H9 (cell line): Measurements from ENCODE around the gene CDC42EP1. TPM values are rescaled to one million over a fixed set of nuclear protein-coding genes. Genes with fewer than 3 reads are reported as not detected.

Experiments used
- DNase-seq: peaks from one replicate; pipeline ENCODE4 v3.0.0-alpha.2; 2017
- H2AFZ ChIP-seq: one replicate; pipeline ENCODE4 v1.6.1; 2013; ENCODE audit warnings: mild to moderate bottlenecking, low read length, control low read depth, moderate library complexity
- H2AK5ac ChIP-seq: 2 replicates; pipeline ENCODE4 v1.6.1; 2013; ENCODE audit warnings: low read length, control low read depth, mixed read lengths; ENCODE audit not compliant: insufficient read length
- H2BK120ac ChIP-seq: one replicate; pipeline ENCODE4 v1.6.1; 2013; ENCODE audit warnings: low read depth, mild to moderate bottlenecking, low read length, control low read depth, inconsistent platforms; ENCODE audit not compliant: poor library complexity, severe bottlenecking
- H2BK12ac ChIP-seq: 2 replicates; pipeline ENCODE4 v1.6.1; 2013; ENCODE audit warnings: low read length, control low read depth, mixed read lengths, low read depth; ENCODE audit not compliant: insufficient read length
- H2BK15ac ChIP-seq: 2 replicates; pipeline ENCODE4 v1.6.1; 2013; ENCODE audit warnings: low read depth, low read length, control low read depth
- H2BK20ac ChIP-seq: one replicate; pipeline ENCODE4 v1.6.1; 2013; ENCODE audit warnings: low read depth, mild to moderate bottlenecking, low read length, control low read depth, inconsistent platforms; ENCODE audit not compliant: poor library complexity, severe bottlenecking
- H2BK5ac ChIP-seq: 2 replicates; pipeline ENCODE4 v1.6.1; 2013; ENCODE audit warnings: low read length, control low read depth, mixed read lengths; ENCODE audit not compliant: insufficient read length
- H3K14ac ChIP-seq: 2 replicates; pipeline ENCODE4 v1.6.1; 2013; ENCODE audit warnings: low read length, control low read depth; ENCODE audit not compliant: insufficient read depth
- H3K18ac ChIP-seq: 2 replicates; pipeline ENCODE4 v1.6.1; 2013; ENCODE audit warnings: low read depth, mild to moderate bottlenecking, mixed read lengths, low read length, control low read depth; ENCODE audit not compliant: insufficient read length
- H3K23ac ChIP-seq: 2 replicates; pipeline ENCODE4 v1.6.1; 2013; ENCODE audit warnings: low read length, control low read depth, mixed read lengths, low read depth; ENCODE audit not compliant: insufficient read length
- H3K23me2 ChIP-seq: 2 replicates; pipeline ENCODE4 v1.6.1; 2013; ENCODE audit warnings: low read depth, mild to moderate bottlenecking, mixed read lengths, low read length, control low read depth; ENCODE audit not compliant: insufficient read length, poor library complexity, severe bottlenecking
- H3K27ac ChIP-seq: 2 replicates; pipeline ENCODE4 v1.5.1; 2013; ENCODE audit warnings: low read length, control low read depth, mixed read lengths, low read depth; ENCODE audit not compliant: insufficient read length
- H3K27me3 ChIP-seq: 2 replicates; pipeline ENCODE4 v1.6.1; 2013; ENCODE audit warnings: low read length, control low read depth, inconsistent platforms; ENCODE audit not compliant: insufficient read depth
- H3K4ac ChIP-seq: 2 replicates; pipeline ENCODE4 v1.6.1; 2013; ENCODE audit warnings: low read depth, mild to moderate bottlenecking, control low read depth, inconsistent platforms, low read length, moderate library complexity
- H3K4me1 ChIP-seq: 2 replicates; pipeline ENCODE4 v1.6.1; 2013; ENCODE audit warnings: low read length, control low read depth, inconsistent platforms; ENCODE audit not compliant: insufficient read depth
- H3K4me2 ChIP-seq: 2 replicates; pipeline ENCODE4 v1.6.1; 2013; ENCODE audit warnings: low read length, control low read depth, mixed read lengths; ENCODE audit not compliant: insufficient read length, insufficient read depth
- H3K56ac ChIP-seq: 2 replicates; pipeline ENCODE4 v1.6.1; 2013; ENCODE audit warnings: low read depth, mild to moderate bottlenecking, mixed read lengths, low read length, control low read depth; ENCODE audit not compliant: insufficient read length
- H3K79me1 ChIP-seq: 2 replicates; pipeline ENCODE4 v1.6.1; 2013; ENCODE audit warnings: low read depth, mild to moderate bottlenecking, moderate library complexity, low read length, control low read depth, inconsistent platforms; ENCODE audit not compliant: insufficient read depth, poor library complexity, severe bottlenecking
- H3K79me2 ChIP-seq: 2 replicates; pipeline ENCODE4 v1.6.1; 2013; ENCODE audit warnings: low read length, control low read depth, inconsistent platforms; ENCODE audit not compliant: insufficient read depth
- H3K9ac ChIP-seq: 2 replicates; pipeline ENCODE4 v1.6.1; 2013; ENCODE audit warnings: low read length, control low read depth, mixed read lengths; ENCODE audit not compliant: insufficient read length; ENCODE audit errors: extremely low read depth
- H3K9me3 ChIP-seq: one replicate; pipeline ENCODE4 v1.6.1; 2013; ENCODE audit warnings: low read depth, low read length, inconsistent platforms; ENCODE audit not compliant: control insufficient read depth
- H3T11ph ChIP-seq: one replicate; pipeline ENCODE4 v1.6.1; 2013; ENCODE audit warnings: mild to moderate bottlenecking, low read length, control low read depth, inconsistent platforms
- H4K20me1 ChIP-seq: one replicate; pipeline ENCODE4 v1.6.1; 2013; ENCODE audit not compliant: control insufficient read depth, insufficient read length, insufficient read depth
- H4K5ac ChIP-seq: 2 replicates; pipeline ENCODE4 v1.6.1; 2013; ENCODE audit warnings: low read depth, mild to moderate bottlenecking, mixed read lengths, low read length, control low read depth; ENCODE audit not compliant: insufficient read length
- H4K8ac ChIP-seq: replicated peaks from 2 replicates; pipeline ENCODE4 v1.6.1; 2013; ENCODE audit warnings: low read length, control low read depth, mixed read lengths, low read depth; ENCODE audit not compliant: insufficient read length
- H4K91ac ChIP-seq: 2 replicates; pipeline ENCODE4 v1.6.1; 2013; ENCODE audit warnings: low read depth, mild to moderate bottlenecking, moderate library complexity, mixed read lengths, low read length, control low read depth; ENCODE audit not compliant: insufficient read length
- H3K27ac Mint-ChIP-seq, 3 experiments: 2 replicates in 2 of 3; 3 replicates in 1 of 3; pipeline ENCODE4 v1.8.0; 2020 to 2021; ENCODE audit warnings: mixed read lengths in 3 of 3, mild to moderate bottlenecking in 1 of 3, moderate library complexity in 1 of 3
- H3K27me3 Mint-ChIP-seq: 2 replicates; pipeline ENCODE4 v1.8.0; 2021; ENCODE audit warnings: low read depth, mild to moderate bottlenecking, moderate library complexity, mixed read lengths
- H3K36me3 Mint-ChIP-seq, 3 experiments: 2 replicates in 2 of 3; 3 replicates in 1 of 3; pipeline ENCODE4 v1.8.0; 2020 to 2021; ENCODE audit warnings: low read depth in 3 of 3, mixed read lengths in 3 of 3; ENCODE audit not compliant: insufficient read depth in 1 of 3
- H3K4me1 Mint-ChIP-seq, 2 experiments: 2 replicates each; pipeline ENCODE4 v1.8.0; 2020; ENCODE audit warnings: mixed read lengths in 2 of 2
- H3K4me3 Mint-ChIP-seq, 2 experiments: 2 replicates in 1 of 2; 3 replicates in 1 of 2; pipeline ENCODE4 v1.8.0; 2020 to 2021; ENCODE audit warnings: mild to moderate bottlenecking in 2 of 2, mixed read lengths in 2 of 2, moderate library complexity in 1 of 2
- H3K9me3 Mint-ChIP-seq, 2 experiments: 2 replicates in 1 of 2; 3 replicates in 1 of 2; pipeline ENCODE4 v1.8.0; 2020; ENCODE audit warnings: mild to moderate bottlenecking in 2 of 2, mixed read lengths in 2 of 2, moderate library complexity in 1 of 2
- WGBS: extraction: QIAGEN DNeasy Blood & Tissue Kit; methylation state at CpG from one replicate; pipeline ENCODE4 v1.1.7; 2013; ENCODE audit warnings: missing lambda C conversion rate, low lambda C conversion rate, mixed read lengths; ENCODE audit not compliant: insufficient read length; ENCODE audit errors: extremely low coverage; 5-methylcytosine and 5-hydroxymethylcytosine counted together
- total RNA-seq: library from RNA; stranded (reverse); gene quantifications from 2 replicates; pipeline ENCODE4 v1.2.1, GENCODE V29; 2021
- TF ChIP-seq, protein P1 (sequence below): fragments of 200-600 bp; sonication (generic); conservative IDR thresholded peaks from 3 replicates; pipeline ENCODE4 v1.8.0; 2021; ENCODE audit warnings: antibody characterized with exemption, mild to moderate bottlenecking

Gene CDC42EP1
- total RNA-seq, 1 experiment from 2014 or later = 23.0 TPM

DNA sequence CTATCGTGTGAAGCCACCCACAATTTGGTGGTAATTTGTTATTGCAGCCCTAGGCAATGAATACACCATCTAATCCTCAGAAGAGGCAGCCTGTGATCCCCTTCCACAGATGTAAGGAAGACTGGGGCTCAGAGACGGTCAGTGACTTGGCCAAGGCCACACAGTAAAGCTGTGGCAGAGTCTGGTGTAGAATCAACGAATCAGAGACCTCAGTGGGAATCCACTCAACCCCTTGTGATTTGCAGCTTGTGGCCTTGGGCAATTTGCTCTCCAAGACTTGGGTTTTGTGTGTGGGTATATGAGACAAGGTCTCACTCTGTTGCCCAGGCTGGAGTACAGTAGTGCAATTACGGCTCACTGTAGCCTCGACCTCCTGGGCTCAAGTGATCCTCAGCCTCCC, 17.7 kb downstream of the CDC42EP1 start:
- no peak overlapping the region for H2BK120ac ChIP-seq
- H2AFZ ChIP-seq = no peak overlapping the region
- H3K9me3 Mint-ChIP-seq = no peaks in the 10 kb centered on the region

More for the DNA sequence above, 17.7 kb downstream of the CDC42EP1 start:
- Histone ChIP-seq H2BK5ac (no peak overlapping the region), H4K8ac (no peak overlapping the region), H2BK20ac (no peak overlapping the region), H3K14ac (no peak overlapping the region), H4K91ac (no peak overlapping the region), H2AK5ac (no peak overlapping the region), H3K79me1 (no peaks in the 10 kb centered on the region), H3K79me2 (no peaks in the 10 kb centered on the region), H3K23me2 (no peaks in the 10 kb centered on the region), H2BK15ac (no peak overlapping the region), H3K18ac (no peak overlapping the region), H3K4me1 (no peaks in the 10 kb centered on the region), H3K27ac (no peak overlapping the region), H4K5ac (no peak overlapping the region), H2BK12ac (no peak overlapping the region), H3K9ac (no peak overlapping the region), H4K20me1 (no peaks in the 10 kb centered on the region), H3K4me2 (no peak overlapping the region), H3K56ac (no peak overlapping the region), H3K9me3 (no peaks in the 10 kb centered on the region), H3K23ac (no peak overlapping the region), H3T11ph (no peak overlapping the region), H3K4ac (no peak overlapping the region), H3K27me3 (no peaks in the 10 kb centered on the region)
- Mint-ChIP-seq H3K27ac (no peak overlapping the region), H3K27me3 (peaks cover 17% of the 10 kb centered on the region), H3K4me3 (no peak overlapping the region), H3K36me3 (no peaks in the 10 kb centered on the region), H3K4me1 (0 out of 4 replicates have a peak, but pooled peaks cover 0 to 3% of the 10 kb centered on the region in 2 experiments)
- DNase-seq = no peak
- TF ChIP-seq, protein P1, sequence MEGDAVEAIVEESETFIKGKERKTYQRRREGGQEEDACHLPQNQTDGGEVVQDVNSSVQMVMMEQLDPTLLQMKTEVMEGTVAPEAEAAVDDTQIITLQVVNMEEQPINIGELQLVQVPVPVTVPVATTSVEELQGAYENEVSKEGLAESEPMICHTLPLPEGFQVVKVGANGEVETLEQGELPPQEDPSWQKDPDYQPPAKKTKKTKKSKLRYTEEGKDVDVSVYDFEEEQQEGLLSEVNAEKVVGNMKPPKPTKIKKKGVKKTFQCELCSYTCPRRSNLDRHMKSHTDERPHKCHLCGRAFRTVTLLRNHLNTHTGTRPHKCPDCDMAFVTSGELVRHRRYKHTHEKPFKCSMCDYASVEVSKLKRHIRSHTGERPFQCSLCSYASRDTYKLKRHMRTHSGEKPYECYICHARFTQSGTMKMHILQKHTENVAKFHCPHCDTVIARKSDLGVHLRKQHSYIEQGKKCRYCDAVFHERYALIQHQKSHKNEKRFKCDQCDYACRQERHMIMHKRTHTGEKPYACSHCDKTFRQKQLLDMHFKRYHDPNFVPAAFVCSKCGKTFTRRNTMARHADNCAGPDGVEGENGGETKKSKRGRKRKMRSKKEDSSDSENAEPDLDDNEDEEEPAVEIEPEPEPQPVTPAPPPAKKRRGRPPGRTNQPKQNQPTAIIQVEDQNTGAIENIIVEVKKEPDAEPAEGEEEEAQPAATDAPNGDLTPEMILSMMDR = no peak
- no CpG with 5 or more reads among the region's 5 CpGs for WGBS
